ENCODE measurements around the gene DDX6. TPM values are rescaled to one million over a fixed set of nuclear protein-coding genes. Genes with fewer than 3 reads are reported as not detected.

DDX6 gene
- total RNA-seq, 2 donors from 2014 or later = 71.9 to 124 TPM

DNA sequence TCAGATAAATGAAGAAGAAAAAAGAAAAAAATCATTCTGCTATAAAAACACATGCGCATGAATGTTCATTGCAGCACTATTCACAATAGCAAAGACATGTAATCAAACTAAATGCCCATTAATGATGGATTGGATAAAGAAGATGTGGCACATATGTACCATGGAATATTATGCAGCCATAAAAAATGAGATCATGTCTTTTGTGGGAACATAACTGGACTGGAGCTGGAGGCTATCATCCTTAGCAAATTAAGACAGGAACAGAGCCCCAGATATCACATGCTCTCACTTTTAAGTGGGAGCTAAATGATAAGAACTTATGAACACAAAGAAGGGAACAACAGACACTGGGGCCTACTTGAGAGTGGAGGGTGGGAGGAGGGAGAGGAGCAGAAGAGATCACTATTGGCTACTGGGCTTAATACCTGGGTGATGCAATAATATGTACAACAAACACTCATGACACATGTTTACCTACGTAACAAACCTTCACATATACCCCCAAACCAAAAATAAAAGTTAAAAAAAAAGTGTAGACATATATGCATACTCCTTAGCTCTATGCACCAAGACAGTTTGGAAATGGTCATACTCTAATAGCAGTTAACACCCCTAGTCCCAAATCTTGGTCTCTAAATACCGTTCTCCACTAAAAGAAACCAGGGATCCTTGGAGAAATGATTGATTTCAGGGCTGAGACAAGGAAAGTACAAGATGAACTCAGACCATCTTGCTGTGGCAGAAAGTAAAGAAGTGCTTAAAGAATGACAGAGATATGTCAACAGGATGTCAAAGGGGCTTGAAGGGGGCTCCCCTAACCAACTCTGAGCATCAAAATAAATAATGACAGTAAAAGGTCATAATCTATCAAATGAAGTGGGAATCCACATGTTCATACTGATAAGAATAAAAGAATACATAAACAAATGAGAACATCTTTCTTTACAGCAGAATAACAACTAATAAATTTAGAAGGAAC lies 17.1 kb upstream of the DDX6 start:
- no peak overlapping the region for H3K27ac ChIP-seq
- H3K4me3 ChIP-seq = no peak overlapping the region
- TF ChIP-seq, protein P1, sequence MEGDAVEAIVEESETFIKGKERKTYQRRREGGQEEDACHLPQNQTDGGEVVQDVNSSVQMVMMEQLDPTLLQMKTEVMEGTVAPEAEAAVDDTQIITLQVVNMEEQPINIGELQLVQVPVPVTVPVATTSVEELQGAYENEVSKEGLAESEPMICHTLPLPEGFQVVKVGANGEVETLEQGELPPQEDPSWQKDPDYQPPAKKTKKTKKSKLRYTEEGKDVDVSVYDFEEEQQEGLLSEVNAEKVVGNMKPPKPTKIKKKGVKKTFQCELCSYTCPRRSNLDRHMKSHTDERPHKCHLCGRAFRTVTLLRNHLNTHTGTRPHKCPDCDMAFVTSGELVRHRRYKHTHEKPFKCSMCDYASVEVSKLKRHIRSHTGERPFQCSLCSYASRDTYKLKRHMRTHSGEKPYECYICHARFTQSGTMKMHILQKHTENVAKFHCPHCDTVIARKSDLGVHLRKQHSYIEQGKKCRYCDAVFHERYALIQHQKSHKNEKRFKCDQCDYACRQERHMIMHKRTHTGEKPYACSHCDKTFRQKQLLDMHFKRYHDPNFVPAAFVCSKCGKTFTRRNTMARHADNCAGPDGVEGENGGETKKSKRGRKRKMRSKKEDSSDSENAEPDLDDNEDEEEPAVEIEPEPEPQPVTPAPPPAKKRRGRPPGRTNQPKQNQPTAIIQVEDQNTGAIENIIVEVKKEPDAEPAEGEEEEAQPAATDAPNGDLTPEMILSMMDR (IDR thresholded peaks at IDR 0.05) = no peak
- H3K9me3 ChIP-seq = no peaks in the 10 kb centered on the region
- no peaks in the 10 kb centered on the region for H3K36me3 ChIP-seq
- no peak for DNase-seq (ENCODE audit: low spot score)
- H3K4me1 ChIP-seq = no peaks in the 10 kb centered on the region
- no peaks in the 10 kb centered on the region for H3K27me3 ChIP-seq

DNA sequence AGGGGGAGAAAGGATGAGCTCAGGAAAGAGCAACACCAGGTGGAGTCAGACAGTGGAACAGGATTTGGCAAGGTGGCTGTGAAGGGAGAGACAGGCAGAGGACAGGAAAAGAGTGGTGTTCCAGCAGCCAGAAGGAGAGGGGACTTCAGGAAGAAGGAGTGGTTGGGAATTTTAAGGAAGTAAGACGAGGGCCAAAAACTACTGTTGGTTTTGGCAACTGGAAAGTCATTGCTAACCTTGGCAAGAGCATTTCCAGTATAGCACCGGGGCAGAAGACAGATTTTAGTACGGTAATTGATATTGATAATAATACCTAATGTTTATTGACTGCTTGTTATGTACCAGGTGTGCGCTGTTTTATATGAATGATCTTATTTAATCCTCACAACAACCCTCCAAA lies 15.4 kb upstream of the DDX6 start:
- Histone ChIP-seq H3K27me3 (no peaks in the 10 kb centered on the region), H3K27ac (no peak overlapping the region), H3K4me3 (no peak overlapping the region), H3K36me3 (no peaks in the 10 kb centered on the region), H3K9me3 (no peaks in the 10 kb centered on the region), H3K4me1 (no peaks in the 10 kb centered on the region)
- TF ChIP-seq, protein P1 (IDR thresholded peaks at IDR 0.05) = no peak
- no peak for DNase-seq (ENCODE audit: low spot score)

DNA sequence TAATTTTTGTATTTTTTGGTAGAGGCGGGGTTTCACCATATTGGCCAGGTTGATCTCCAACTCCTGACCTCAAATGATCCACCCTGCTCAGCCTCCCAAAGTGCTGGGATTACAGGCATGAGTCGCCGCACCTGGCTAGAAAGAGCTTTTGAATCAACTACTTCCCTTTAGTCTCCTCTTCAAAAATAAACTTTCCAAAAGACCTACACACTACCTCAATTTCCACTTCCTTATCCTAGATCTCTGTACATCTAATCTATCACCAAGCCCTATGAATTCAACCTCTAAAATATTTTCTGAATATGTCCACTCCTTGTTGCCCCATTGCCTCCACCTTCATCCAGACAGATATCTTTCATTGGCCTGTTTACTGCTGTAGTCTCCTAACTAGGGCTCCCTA lies 13.1 kb upstream of the DDX6 start:
- H3K4me1 ChIP-seq = no peaks in the 10 kb centered on the region
- DNase-seq (ENCODE audit: low spot score) = no peak
- no peaks in the 10 kb centered on the region for H3K9me3 ChIP-seq
- TF ChIP-seq, protein P1 (IDR thresholded peaks at IDR 0.05) = no peak
- no peak overlapping the region for H3K27ac ChIP-seq
- no peak overlapping the region for H3K4me3 ChIP-seq
- no peaks in the 10 kb centered on the region for H3K27me3 ChIP-seq
- no peaks in the 10 kb centered on the region for H3K36me3 ChIP-seq

DNA sequence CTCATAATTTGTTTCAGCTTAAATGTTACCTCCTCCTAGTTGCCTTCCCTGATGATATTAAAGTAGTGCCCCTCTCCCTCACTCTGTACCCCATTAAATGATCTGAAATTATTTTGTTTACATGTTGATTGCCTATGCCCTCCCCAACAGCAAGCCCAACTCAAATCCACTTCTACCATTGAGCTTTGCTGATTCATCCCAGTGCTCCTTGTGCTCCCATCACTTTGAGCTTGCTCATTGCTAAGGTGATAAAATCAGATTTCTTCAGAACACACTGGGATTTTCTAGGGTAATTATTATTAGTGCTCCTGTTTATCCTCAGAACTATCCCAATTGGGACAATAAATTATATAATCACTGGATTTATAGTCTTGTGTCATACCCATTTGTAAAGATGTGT lies 8.4 kb upstream of the DDX6 start:
- DNase-seq (ENCODE audit: low spot score) = no peak
- Histone ChIP-seq H3K27ac (no peak overlapping the region), H3K4me3 (no peak overlapping the region), H3K4me1 (no peaks in the 10 kb centered on the region), H3K36me3 (no peaks in the 10 kb centered on the region), H3K9me3 (no peaks in the 10 kb centered on the region), H3K27me3 (no peaks in the 10 kb centered on the region)
- TF ChIP-seq, protein P1 (IDR thresholded peaks at IDR 0.05) = no peak

DNA sequence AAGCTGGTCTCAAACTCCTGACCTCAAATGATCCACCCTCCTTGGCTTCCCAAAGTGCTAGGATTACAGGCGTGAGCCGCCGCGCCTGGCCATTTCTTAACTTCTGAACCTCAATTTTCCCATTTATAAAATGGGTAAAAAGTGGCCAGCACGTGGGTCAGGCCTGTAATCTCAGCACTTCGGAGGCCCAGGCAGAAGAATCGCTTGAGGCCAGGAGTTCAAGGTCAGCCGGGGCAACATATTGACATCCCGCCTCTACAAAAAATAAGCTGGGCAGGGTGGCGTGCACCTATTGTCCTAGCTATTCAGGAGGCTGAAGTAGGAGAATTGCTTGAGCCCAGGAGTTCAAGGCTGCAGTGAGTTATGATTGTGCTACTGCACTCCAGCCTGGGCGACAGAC lies 6.5 kb upstream of the DDX6 start:
- TF ChIP-seq, protein P1 (IDR thresholded peaks at IDR 0.05) = no peak

More for the DNA sequence above, 6.5 kb upstream of the DDX6 start:
- Histone ChIP-seq H3K9me3 (no peaks in the 10 kb centered on the region), H3K27ac (no peak overlapping the region), H3K36me3 (no peaks in the 10 kb centered on the region), H3K4me1 (peaks cover 0 to 7% of the 10 kb centered on the region in 2 donors), H3K4me3 (no peak overlapping the region), H3K27me3 (no peaks in the 10 kb centered on the region)
- no peak for DNase-seq (ENCODE audit: low spot score)

All from right atrium auricular region (tissue), 2 donors.